HG03460 (cell line): Measurements from ENCODE around the gene GRHL1.

Experiments used
- ATAC-seq: cut with Tn5 transposase; IDR thresholded peaks from one replicate; pipeline ENCODE4 v1.9.1; 2021; ENCODE audit not compliant: unreplicated experiment

Gene GRHL1

GRCh38 chr2:10036095-10036884 is 84.8 kb downstream of the GRHL1 start:
- ATAC-seq = no peak

DNA sequence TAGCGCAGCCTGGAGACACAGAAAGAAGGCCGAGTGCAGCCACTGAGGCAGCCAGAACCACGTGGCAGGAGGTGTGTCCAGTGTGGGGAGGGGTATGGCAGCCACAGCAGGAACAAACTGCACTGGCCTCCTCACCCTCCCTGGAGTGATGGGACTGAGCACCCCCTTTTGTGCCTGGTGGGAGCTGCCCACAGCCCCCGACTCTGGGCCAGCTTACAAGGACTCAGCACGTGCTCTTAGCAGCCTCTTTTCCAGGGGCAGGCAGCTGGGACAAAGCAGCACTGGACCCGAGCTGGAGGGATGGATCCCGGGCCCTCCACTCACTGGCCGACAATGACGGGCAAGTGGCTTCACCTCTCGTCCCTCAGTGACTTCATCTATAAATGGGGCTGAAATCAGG is 86.6 kb downstream of the GRHL1 start:
- no peak for ATAC-seq

- no peak for ATAC-seq
Observed at GRCh38 chr2:10038716-10039115, 87.2 kb downstream of the GRHL1 start.

GRCh38 chr2:10039658-10040410 is 88.3 kb downstream of the GRHL1 start:
- ATAC-seq = no peak

DNA sequence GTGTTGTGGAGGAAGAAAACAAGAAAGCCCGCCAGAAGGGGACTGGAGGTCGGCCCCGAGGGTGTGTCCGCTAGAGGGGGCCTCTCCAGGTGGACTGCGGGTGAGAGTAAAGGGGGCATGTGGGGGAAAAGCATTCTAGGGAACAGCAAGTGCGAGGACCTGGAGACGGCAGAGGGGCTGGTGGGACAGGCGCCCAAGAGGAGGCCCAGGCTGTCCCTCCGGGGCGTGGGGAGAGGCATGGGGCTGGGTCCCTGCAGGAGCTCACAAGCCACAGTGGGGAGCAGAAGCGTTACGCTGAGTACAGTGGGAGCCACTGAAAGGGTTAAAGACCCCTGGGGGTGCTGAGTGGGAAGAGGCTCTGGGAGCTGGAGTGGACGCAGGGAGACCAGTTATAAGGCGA is 90.2 kb downstream of the GRHL1 start:
- ATAC-seq = no peak

DNA sequence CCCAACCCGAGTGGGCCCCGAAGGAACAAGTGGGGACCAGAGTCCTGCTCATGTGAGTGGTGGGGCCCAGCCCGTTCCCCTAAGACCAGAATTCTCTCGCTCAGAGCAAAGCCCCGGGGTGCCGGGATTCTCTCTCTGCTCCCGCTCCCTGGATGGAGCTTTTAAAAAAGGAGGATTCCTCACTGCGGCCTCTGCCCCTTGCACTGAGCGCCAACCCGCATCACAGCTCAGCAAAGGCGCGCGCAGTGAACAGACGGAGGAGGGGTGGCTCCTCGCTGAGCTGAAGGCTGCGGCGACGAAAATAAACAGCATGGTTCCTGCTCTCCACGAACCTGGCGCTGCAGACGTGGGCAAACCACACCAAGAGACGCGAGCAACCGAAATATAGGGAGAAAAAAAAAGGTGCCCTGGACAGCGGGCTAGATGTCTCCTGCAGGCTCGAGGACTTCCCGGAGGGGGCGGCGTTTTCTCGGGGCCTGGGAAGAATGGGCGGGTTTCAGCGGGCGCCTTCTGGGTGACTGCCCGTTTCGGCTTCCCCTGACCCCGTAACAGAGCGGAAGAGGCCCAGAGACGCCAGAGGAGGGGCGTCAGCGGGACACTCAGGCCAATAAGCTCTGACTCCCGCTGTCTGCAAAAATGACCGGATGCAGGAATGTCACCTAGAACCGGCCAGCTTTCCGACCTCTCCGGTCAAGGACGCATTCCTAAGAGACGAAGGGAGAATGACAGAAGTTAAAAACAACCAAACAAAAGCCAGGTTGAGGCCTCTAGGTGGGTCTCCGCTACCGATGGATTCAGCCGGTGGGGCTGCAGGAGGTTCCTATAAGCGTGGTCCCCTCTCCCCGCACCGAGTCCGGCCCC is 91.0 kb downstream of the GRHL1 start:
- ATAC-seq = peak; percentile 3

DNA sequence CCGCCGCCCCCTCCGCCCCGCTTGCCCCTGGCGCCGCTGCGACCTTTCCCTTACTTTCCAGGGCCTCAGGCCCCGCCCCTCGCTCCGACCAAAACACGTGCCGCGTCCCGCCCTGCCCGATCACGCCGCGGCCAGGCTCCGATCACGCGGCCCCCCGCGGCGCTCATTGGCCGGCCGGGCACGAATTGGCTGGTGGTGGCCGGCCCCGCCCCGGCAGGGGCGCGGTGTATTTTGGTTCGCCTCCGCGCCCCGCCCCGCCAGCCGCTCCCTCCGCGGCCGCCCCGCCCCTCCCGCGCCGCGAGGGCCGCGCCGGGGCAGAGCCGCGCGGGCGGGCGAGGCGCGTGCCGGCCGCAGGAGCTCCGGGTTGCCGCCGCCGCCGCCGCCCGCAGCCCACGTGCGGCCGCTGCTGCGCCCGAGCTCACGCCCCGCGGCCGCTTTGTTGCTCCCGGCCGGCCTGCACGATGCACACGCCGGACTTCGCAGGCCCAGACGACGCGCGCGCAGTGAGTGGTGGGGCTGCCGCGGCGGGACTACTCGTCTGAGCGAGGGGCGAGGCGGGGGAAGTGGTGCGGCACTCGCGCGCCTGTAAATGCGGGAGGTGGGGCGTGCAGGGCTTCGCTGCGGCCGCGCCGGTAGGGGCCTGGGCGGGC is 91.9 kb downstream of the GRHL1 start, which contains the start of gene KLF11:
Gene KLF11 (plus strand): TSS at position 295 of the 650 bp plus-strand sequence. CDS start 167 bp downstream, at position 462.
- ATAC-seq = peak; percentile 65

GRCh38 chr2:10043906-10044601 is 92.6 kb downstream of the GRHL1 start:
- ATAC-seq = peak; percentile 55

- no peak for ATAC-seq
Observed at GRCh38 chr2:10045561-10046355, 94.3 kb downstream of the GRHL1 start.

- no peak for ATAC-seq
Observed at GRCh38 chr2:10046931-10047330, 95.4 kb downstream of the GRHL1 start.

- no peak for ATAC-seq
Observed at GRCh38 chr2:10047616-10048500, 96.4 kb downstream of the GRHL1 start.

- ATAC-seq = no peak
Observed at GRCh38 chr2:10048501-10049171, 97.1 kb downstream of the GRHL1 start.
